Peyer's patch (tissue), 4 donors: ENCODE data around the gene GRIK4. TPM values are rescaled to one million over a fixed set of nuclear protein-coding genes. Genes with fewer than 3 reads are reported as not detected.

Experiments
- DNase-seq, 3 donors: peaks; one replicate each; pipeline ENCODE4 v3.0.0-alpha.2; 2017 to 2019
- H3K27ac ChIP-seq, 4 donors: fragments of 200-600 bp; sonication (generic); one replicate each; pipeline ENCODE4 v1.5.1; 2016 to 2019
- H3K27me3 ChIP-seq, 2 donors: fragments of 200-600 bp; sonication (generic); one replicate each; pipeline ENCODE4 v1.5.1; 2019
- H3K36me3 ChIP-seq, 3 donors: fragments of 200-600 bp; sonication (generic); one replicate each; pipeline ENCODE4 v1.5.1; 2016 to 2019
- H3K4me1 ChIP-seq, 4 donors: fragments of 200-600 bp; sonication (generic); one replicate each; pipeline ENCODE4 v1.5.1; 2016 to 2019
- H3K4me3 ChIP-seq, 4 donors: fragments of 200-600 bp; sonication (generic); 1 replicate in 3 of 4; 2 replicates in 1 of 4; pipeline ENCODE4 v1.5.1; 2016 to 2019; ENCODE audit warnings: mild to moderate bottlenecking in 1 of 4
- H3K9me3 ChIP-seq, 4 donors: fragments of 200-600 bp; sonication (generic); one replicate each; pipeline ENCODE4 v1.5.1; 2016 to 2019; ENCODE audit warnings: mild to moderate bottlenecking in 1 of 4
- POLR2A ChIP-seq, 2 donors: fragments of 450-650 bp; IDR thresholded peaks; one replicate each; pipeline ENCODE4 v1.5.1; 2017; ENCODE audit warnings: antibody characterized with exemption in 2 of 2, mild to moderate bottlenecking in 2 of 2, moderate library complexity in 2 of 2
- total RNA-seq, 4 donors: library from RNA; depleted of rRNA; stranded (reverse); fragments of >200 nt; gene quantifications; one replicate each; pipeline ENCODE4 v1.1.0, GENCODE V29; 2016
- TF ChIP-seq, protein P1 (sequence below), 6 experiments: fragments of 450-650 bp in 4 of 6; fragments of 200-600 bp in 2 of 6; sonication (generic) in 1 of 6; IDR thresholded peaks; one replicate each; pipeline ENCODE4 v1.5.1; 2017 to 2019; ENCODE audit warnings: antibody characterized with exemption in 6 of 6, mild to moderate bottlenecking in 3 of 6, moderate library complexity in 1 of 6

GRIK4 gene
- total RNA-seq, 4 donors from 2014 or later, result 0.40 to 2.5 TPM; not detected in 2

DNA sequence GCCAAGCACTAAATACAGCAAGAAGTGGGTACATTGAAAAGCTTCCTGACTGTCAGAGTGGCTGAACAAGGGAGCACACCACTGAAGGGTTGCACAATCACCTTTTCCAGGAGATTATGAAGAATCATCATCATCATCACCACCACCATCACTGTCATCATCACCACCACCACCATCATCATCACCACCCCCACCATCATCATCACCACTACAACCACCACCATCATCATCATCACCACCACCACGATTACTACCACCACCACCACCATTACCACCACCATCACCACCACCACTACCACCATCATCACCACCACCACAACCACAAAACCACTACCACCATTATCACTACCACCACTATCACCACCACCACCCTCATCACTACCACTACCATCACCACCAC lies 364.4 kb downstream of the GRIK4 start:
- H3K27ac ChIP-seq, result no peak overlapping the region
- no peaks in the 10 kb centered on the region for H3K4me1 ChIP-seq
- TF ChIP-seq POLR2A (IDR thresholded peaks at IDR 0.05), result no peak
- TF ChIP-seq, protein P1, sequence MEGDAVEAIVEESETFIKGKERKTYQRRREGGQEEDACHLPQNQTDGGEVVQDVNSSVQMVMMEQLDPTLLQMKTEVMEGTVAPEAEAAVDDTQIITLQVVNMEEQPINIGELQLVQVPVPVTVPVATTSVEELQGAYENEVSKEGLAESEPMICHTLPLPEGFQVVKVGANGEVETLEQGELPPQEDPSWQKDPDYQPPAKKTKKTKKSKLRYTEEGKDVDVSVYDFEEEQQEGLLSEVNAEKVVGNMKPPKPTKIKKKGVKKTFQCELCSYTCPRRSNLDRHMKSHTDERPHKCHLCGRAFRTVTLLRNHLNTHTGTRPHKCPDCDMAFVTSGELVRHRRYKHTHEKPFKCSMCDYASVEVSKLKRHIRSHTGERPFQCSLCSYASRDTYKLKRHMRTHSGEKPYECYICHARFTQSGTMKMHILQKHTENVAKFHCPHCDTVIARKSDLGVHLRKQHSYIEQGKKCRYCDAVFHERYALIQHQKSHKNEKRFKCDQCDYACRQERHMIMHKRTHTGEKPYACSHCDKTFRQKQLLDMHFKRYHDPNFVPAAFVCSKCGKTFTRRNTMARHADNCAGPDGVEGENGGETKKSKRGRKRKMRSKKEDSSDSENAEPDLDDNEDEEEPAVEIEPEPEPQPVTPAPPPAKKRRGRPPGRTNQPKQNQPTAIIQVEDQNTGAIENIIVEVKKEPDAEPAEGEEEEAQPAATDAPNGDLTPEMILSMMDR (IDR thresholded peaks at IDR 0.05), result no peak
- no peaks in the 10 kb centered on the region for H3K27me3 ChIP-seq
- no peak for DNase-seq
- H3K4me3 ChIP-seq, result no peak overlapping the region
- no peaks in the 10 kb centered on the region for H3K36me3 ChIP-seq
- no peaks in the 10 kb centered on the region for H3K9me3 ChIP-seq

DNA sequence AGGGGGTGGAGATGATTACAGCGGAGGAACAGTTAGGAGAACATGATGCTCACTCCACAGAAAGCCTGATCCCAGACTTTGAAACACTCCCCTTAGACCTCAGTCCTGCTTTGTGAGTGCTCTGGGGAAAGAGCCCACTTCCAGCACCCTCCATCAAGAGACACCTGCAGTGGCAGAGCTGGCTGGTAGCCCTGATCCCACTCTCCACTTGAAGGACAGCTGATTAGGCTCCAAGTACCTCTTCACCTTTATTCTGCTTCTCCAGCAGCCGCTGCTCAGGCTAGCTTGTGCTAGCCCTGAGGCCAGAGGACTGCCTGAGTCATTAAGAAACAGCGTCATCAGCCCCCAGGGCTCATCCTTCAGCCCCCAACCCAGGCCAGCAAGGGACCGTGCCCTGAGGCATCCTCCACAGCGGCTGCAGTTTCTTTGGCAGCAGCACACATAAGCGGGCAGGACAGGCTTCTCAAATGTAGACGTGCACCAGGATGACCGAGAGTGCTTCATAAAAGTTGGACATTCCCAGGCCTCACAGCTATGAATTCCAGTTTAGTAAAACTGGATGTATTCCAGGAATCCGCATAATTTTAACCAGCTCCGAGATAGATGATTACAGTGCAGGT lies 366.3 kb downstream of the GRIK4 start:
- Histone ChIP-seq H3K27me3 (no peaks in the 10 kb centered on the region), H3K4me3 (no peak overlapping the region)
- TF ChIP-seq, protein P1 (IDR thresholded peaks at IDR 0.05), result no peak
- TF ChIP-seq POLR2A (IDR thresholded peaks at IDR 0.05), result no peak

DNA sequence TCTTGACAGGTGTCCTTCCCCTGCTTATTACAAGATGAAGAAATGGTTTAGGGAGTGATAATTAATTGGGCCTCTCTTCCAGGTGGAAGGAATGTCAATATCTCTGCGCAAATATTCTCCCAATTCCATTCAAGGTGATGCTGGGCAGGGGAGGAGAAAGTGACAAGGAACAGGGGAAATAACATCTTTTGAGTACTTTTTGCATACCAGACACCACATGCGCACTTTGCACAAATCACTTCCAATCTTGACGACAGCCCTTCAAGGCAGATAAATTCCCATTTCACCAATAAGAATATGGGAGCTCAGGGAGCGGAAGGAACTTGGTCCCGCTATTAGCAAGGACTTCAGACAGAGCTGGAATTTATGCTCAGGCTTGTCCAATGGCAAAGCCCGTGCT lies 367.2 kb downstream of the GRIK4 start:
- no peaks in the 10 kb centered on the region for H3K36me3 ChIP-seq
- DNase-seq, result no peak
- H3K27ac ChIP-seq, result no peak overlapping the region
- H3K9me3 ChIP-seq, result no peaks in the 10 kb centered on the region
- H3K4me1 ChIP-seq, result no peaks in the 10 kb centered on the region
- no peaks in the 10 kb centered on the region for H3K27me3 ChIP-seq
- no peak overlapping the region for H3K4me3 ChIP-seq
- TF ChIP-seq POLR2A (IDR thresholded peaks at IDR 0.05), result no peak
- TF ChIP-seq, protein P1 (IDR thresholded peaks at IDR 0.05), result no peak

More for the DNA sequence above, 366.3 kb downstream of the GRIK4 start:
- DNase-seq, result no peak
- Histone ChIP-seq H3K4me1 (no peaks in the 10 kb centered on the region), H3K9me3 (no peaks in the 10 kb centered on the region), H3K36me3 (no peaks in the 10 kb centered on the region), H3K27ac (no peak overlapping the region)

DNA sequence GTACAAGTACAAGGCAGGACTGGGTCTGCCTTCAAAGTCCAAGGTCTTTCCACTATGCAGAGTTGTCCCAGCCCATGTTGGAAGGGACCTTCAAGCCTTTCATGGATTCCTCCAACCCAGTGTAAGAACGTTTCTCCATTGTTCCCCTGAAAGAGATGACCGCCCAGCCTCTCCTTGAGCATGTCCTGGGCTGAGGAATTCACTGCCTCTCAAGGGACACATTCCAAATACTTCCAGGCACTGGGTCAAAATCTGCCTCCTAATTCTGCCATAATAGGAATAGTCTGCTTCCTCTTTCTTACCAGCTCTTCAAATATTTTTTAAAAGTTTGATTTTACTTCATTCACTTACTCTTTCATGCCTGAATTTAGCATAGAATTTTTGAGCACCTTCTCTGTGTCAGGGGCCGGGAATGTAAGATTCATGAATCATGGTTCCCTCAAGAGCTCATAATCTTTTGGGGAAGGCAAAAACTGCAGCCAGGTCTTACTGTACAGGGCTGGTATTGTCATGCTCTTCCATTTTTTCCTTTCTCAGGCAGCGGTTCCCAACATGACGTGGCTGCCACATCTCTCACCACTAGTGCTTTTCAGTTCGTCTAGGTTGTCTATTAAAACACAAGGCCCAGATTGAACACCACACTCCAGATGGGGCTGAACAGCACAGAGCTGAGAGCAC lies 369.1 kb downstream of the GRIK4 start:
- H3K9me3 ChIP-seq, result no peaks in the 10 kb centered on the region
- H3K4me3 ChIP-seq, result no peak overlapping the region
- no peaks in the 10 kb centered on the region for H3K36me3 ChIP-seq
- no peak for TF ChIP-seq POLR2A (IDR thresholded peaks at IDR 0.05)
- TF ChIP-seq, protein P1 (IDR thresholded peaks at IDR 0.05), result no peak
- H3K4me1 ChIP-seq, result no peaks in the 10 kb centered on the region
- H3K27me3 ChIP-seq, result no peaks in the 10 kb centered on the region
- no peak overlapping the region for H3K27ac ChIP-seq
- DNase-seq, result no peak

DNA sequence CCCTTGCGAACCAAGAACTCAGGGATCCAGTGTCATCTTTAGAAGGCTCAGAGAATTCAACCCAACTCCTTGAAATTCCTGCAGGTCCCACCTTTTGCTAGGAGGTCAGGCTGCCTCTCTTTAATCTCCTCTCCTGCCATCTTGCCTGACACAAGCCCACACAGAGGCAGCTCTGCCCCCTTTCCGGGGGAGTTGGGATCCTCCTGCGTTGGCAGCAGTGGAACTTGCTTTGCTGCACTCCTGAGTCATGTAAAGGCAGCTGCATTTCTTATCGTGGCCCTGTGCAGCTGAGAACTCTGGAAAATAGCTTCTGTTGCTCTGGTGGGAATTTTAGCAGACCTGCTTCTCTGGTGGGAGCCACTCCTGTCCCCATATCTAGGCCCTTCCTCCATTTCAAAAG lies 370.0 kb downstream of the GRIK4 start:
- no peak overlapping the region for H3K4me3 ChIP-seq
- H3K9me3 ChIP-seq, result no peaks in the 10 kb centered on the region
- TF ChIP-seq, protein P1 (IDR thresholded peaks at IDR 0.05), result no peak
- no peak for TF ChIP-seq POLR2A (IDR thresholded peaks at IDR 0.05)
- no peaks in the 10 kb centered on the region for H3K36me3 ChIP-seq
- no peaks in the 10 kb centered on the region for H3K27me3 ChIP-seq
- no peaks in the 10 kb centered on the region for H3K4me1 ChIP-seq
- no peak overlapping the region for H3K27ac ChIP-seq
- no peak for DNase-seq
